NCI-H2107 treated with DMSO at 0.1 percent for 48 hours (cell line): Measurements from ENCODE around the gene GTPBP1.

Source experiments
- DNase-seq: peaks from one replicate; lab custom pipeline; 2025; ENCODE audit not compliant: unreplicated experiment; lab: John Stamatoyannopoulos, UW

The GTPBP1 gene

GRCh38 chr22:38700789-38701628, 4.7 kb upstream of the GTPBP1 start, which contains the start of gene JOSD1:
TSS of gene JOSD1 (minus strand) at chr22:38700943. CDS start at chr22:38699987, 956 bp downstream.
- DNase-seq = peak; percentile 38

- DNase-seq = no peak
These were observed 1.0 kb upstream of the GTPBP1 start for GRCh38 chr22:38704654-38705234.

- DNase-seq = no peak
These were observed 557 bp downstream of the GTPBP1 start for GRCh38 chr22:38706101-38706900.

GRCh38 chr22:38706901-38707195, 1.1 kb downstream of the GTPBP1 start:
- DNase-seq = no peak

- DNase-seq = no peak
These were observed 1.6 kb downstream of the GTPBP1 start for GRCh38 chr22:38707346-38707745.

- DNase-seq = no peak
These were observed 2.2 kb downstream of the GTPBP1 start for GRCh38 chr22:38707984-38708383.

GRCh38 chr22:38709306-38709705, 3.6 kb downstream of the GTPBP1 start:
- no peak for DNase-seq

- no peak for DNase-seq
These were observed 4.6 kb downstream of the GTPBP1 start for GRCh38 chr22:38710351-38710750.

- DNase-seq = no peak
These were observed 5.1 kb downstream of the GTPBP1 start for GRCh38 chr22:38710866-38711265.

GRCh38 chr22:38712486-38713207, 6.9 kb downstream of the GTPBP1 start:
- no peak for DNase-seq

GRCh38 chr22:38713921-38714320, 8.2 kb downstream of the GTPBP1 start:
- no peak for DNase-seq

- peak; percentile 24 for DNase-seq
These were observed 9.5 kb downstream of the GTPBP1 start for GRCh38 chr22:38715176-38715764.

GRCh38 chr22:38715852-38716251, 10.1 kb downstream of the GTPBP1 start:
- no peak for DNase-seq

- no peak for DNase-seq
These were observed 10.5 kb downstream of the GTPBP1 start for GRCh38 chr22:38716271-38716670.

GRCh38 chr22:38716826-38717225, 11.1 kb downstream of the GTPBP1 start:
- DNase-seq = no peak

- DNase-seq = no peak
These were observed 11.5 kb downstream of the GTPBP1 start for GRCh38 chr22:38717244-38717643.

- DNase-seq = no peak
These were observed 12.7 kb downstream of the GTPBP1 start for GRCh38 chr22:38718414-38718813.

- DNase-seq = no peak
These were observed 13.5 kb downstream of the GTPBP1 start for GRCh38 chr22:38719196-38719595.

- DNase-seq = no peak
These were observed 14.6 kb downstream of the GTPBP1 start for GRCh38 chr22:38720350-38720749.

GRCh38 chr22:38721551-38721950, 15.8 kb downstream of the GTPBP1 start:
- no peak for DNase-seq

GRCh38 chr22:38724176-38724575, 18.4 kb downstream of the GTPBP1 start:
- DNase-seq = no peak
